Measurements from ENCODE around the gene NRG3. TPM values are rescaled to one million over a fixed set of nuclear protein-coding genes. Genes with fewer than 3 reads are reported as not detected.
"Not testable (repeated sequence)": the region's sequence is repeated elsewhere in the genome, so short reads cannot be mapped to it uniquely, and the experiment has no call there.

Gene NRG3
- polyA plus RNA-seq, 1 donor, result 18.0 TPM

DNA sequence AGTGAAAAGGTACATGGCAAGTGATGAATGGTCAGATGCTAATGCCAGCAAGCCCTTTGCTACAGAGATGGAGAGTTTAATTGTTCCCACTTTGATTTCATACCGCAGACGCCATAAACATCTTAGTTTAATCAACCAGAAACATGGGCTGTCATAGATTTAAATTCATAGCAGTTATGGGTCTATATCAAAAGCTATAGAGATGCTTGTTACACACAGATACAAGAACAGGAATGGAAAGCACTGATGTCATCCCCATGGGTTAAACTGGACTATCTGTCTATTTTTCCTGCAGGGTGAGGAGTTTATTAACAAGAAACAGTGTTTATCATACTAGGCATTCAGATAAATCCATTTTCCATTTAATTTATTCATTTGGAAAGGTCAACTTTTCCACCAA is 409.2 kb downstream of the NRG3 start:
- DNase-seq, result no peak

DNA sequence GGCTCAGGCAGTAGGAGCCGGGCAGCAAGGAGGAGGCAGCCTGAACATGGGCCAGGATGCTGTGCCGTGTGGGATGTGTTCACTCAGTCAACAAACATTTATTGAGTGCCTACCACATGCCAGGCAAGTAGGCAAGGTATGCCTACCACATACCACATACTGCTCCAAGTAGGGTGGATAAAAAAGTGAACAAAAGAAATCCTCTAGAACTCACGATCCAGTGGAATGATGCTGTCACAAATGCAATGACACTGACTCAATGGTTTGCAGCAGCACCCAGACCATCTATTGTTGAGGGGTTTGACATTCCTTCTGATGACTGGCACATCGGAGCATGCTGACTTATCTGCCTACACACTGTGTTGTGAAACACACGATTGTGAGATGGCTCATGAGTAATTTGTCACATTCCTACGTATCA is 413.5 kb downstream of the NRG3 start:
- no peak for DNase-seq

- no peak for DNase-seq
Observed at GRCh38 chr10:82289945-82290344, 415.0 kb downstream of the NRG3 start.

DNA sequence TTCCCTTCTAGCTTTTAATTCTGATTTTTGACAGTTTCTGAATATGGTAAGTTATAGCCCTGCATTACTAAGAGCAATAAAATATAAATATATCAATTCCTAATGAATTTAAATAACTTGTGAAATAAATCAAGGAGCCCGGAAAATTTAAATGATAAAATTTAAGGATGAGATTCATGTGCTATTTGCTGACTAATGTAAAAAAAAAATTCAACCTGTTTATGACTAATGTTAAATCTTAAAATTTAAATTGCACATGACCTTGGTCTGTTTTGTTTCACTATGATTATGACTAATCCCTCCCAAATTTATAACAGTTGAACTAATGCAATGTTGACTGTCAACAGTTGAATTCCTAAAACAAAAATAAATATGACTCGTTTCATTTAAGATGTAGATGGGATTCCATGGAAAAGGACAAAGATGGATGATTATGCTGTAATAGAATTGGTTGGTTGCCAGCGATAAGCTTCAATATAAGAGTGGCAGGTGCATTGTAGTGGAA is 419.9 kb downstream of the NRG3 start:
- no peak for DNase-seq

GRCh38 chr10:82308641-82309040 is 433.6 kb downstream of the NRG3 start:
- no peak for DNase-seq

DNA sequence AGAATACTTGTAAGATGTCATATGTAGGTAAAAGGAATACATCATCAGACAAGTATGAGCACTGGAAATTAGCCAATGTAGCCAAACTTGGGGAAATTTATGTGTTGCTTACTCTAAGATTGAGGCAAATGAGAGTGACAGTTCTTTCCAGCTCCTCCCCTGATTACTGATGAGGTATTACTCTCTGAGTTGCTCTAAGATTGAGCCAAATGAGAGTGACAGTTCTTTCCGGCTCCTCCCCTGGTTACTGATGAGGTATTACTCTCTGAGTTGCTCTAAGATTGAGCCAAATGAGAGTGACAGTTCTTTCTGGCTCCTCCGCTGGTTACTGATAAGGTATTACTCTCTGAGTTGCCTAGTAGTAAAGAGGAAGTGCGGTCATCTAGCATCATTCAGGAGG is 435.8 kb downstream of the NRG3 start:
- no peak for DNase-seq

DNA sequence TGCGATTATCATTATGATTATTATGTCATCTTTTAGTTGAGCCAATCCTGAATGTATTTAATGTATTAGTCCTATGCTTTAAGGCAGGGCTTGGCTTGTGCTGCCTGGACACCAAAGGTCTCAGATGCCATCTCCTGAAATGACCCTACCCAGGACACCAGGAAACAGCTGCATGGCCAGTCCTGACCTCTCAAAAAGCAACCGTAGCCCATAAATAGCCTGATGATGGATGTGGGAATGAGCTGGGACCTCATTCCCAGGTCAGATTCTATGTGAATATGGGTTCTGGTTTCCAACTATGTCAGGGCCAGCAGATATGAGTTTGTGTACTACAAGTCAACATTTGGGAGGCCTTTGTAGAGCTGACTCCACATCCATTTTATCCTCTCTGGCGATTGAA is 438.4 kb downstream of the NRG3 start:
- no peak for DNase-seq

GRCh38 chr10:82318534-82318933 is 443.5 kb downstream of the NRG3 start:
- no peak for DNase-seq

GRCh38 chr10:82319074-82319473 is 444.1 kb downstream of the NRG3 start:
- DNase-seq, result no peak

GRCh38 chr10:82319562-82319961 is 444.6 kb downstream of the NRG3 start:
- DNase-seq, result no peak

- no peak for DNase-seq
Observed at GRCh38 chr10:82321724-82322123, 446.7 kb downstream of the NRG3 start.

DNA sequence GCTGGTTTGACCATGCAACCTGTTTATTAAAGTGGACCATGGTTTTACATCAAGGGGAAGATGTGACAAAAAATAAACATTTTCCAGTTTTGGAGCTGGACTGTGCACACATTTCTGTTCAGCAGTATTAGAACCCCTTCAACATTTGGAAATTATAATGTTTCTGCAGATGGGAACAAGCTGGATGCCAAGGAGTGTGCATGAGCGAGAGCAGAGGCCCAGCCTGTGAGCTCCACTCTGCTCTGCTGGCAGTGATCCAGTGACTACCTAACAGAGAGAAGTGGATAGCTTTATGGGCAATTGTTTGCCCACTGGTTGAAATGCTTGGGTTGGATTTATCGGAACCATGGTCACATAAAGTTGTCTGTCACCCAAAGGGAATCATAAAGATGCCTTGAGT is 456.7 kb downstream of the NRG3 start:
- no peak for DNase-seq

DNA sequence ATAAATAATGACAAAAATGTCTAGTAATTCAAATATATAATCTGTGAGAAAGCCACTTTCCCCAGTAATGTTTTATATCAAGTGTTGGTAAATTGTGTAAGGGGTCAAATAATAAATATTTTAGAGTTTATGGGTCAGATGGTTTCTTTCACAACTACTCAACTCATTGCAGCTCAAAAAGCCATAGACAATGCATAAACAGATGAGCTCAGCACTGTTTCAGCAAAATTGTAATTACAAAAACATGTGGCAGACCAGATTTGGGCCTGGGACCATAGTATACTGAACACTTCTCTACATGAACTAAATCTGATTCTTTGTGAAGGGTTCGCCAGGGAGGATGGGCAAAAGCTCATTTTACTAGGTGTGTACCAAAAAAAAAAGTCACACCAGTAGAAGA is 460.8 kb downstream of the NRG3 start:
- DNase-seq, result no peak

DNA sequence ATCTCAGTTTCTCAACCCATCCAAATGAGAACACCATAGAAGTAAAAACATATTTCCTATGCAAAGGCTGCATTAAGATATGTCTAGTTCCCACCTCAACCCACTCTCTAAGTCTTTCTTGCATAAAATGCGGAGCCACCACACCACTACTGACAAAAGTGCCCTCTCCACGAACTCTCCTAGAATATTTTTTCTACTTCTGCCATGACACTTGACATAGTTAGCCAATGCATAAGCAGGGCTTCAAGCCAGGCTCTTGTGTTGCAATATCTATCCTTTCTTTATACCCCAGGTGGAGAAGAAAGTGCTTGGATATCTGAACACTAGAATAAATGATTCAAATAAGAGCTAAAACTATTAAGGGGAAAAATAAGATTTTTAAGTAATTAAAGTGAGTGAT is 465.2 kb downstream of the NRG3 start:
- DNase-seq, result no peak

GRCh38 chr10:82349590-82349989 is 474.6 kb downstream of the NRG3 start:
- not testable (repeated sequence) for DNase-seq

- DNase-seq, result no peak
Observed at GRCh38 chr10:82353381-82353780, 478.4 kb downstream of the NRG3 start.

- DNase-seq, result no peak
Observed at GRCh38 chr10:82358486-82359099, 483.6 kb downstream of the NRG3 start.

DNA sequence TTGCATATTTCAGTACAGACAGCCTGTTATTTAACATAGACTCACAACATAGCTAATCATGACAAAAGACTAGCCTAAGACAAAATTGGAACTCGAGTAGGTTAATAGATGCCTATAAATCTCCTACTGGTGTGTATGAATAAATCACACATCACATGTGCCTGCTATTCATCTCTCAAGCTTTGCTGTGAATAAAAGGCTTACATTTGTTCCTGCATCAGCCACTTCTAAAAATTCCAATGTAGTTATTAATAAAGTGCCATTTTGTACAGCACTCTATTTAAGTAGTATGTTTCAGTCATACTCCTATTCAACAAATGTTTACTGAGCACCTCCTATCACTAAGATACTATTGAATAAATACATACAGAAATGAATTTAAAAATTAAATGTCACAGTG is 486.3 kb downstream of the NRG3 start:
- no peak for DNase-seq

DNA sequence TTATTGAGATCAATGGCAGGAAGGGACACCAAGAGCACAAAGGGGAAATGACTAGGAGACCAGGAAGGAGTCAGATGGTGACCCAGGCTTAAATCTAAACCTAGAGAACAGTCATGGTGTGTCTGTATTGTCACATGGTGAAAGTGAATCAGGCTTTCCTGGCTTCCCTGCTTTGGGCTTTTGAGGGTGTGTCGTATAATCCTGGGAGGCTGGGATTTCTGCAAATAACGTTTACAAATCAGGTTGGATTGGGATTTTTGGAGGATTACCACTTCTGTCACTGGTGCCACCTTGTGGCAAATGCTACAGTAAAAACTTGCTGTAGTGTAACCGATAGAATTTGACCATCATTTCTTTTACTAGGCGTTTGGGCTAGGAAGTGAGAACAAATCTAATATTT is 502.6 kb downstream of the NRG3 start:
- no peak for DNase-seq

- peak; percentile 19 for DNase-seq
Observed at GRCh38 chr10:82378146-82378545, 503.2 kb downstream of the NRG3 start.

DNA sequence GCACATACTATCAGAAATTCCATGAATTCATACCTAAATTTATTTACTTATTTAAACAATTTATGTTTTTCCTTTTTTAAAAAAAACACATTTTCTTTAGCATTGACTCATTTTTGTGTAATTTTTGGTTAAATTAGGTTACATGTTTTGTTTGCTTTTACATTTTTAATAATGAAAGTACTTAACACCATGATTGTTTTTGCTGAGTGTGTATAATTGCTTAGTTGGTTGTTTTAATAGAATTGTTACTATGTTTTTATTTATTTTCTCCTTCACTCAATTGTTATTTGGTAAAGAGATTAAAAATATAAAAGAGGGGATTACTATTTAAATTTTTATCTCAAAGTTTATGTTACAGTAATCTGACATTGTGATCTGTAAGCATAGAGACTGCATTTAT is 508.4 kb downstream of the NRG3 start:
- no peak for DNase-seq

- DNase-seq, result no peak
Observed at GRCh38 chr10:82390866-82391658, 516.1 kb downstream of the NRG3 start.

- no peak for DNase-seq
Observed at GRCh38 chr10:82391971-82392370, 517.0 kb downstream of the NRG3 start.

DNA sequence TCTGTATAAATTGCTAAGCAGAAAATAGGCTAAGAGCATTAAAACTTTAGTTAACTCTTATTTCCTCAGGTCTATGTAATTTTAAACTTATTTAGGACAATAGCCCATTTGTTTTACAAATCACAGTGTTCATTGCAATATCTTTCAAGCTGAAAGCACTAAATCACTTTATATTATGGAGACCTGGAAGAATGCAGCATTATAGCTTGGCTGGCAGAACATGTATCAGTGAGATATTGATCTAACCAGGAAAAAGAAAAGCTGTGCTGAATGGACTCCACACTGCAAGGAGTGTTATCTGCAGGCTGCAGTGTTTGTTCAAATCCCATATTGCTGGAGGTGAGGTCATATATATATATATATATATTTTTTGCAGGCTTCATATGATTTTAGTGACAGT is 517.5 kb downstream of the NRG3 start:
- no peak for DNase-seq

Data from left kidney (tissue), 2 donors.